ENCODE data around the gene C11orf98.

GRCh38 chr11:62649486-62649885 is 15.5 kb downstream of the C11orf98 start:
- TF ChIP-seq, protein P1, sequence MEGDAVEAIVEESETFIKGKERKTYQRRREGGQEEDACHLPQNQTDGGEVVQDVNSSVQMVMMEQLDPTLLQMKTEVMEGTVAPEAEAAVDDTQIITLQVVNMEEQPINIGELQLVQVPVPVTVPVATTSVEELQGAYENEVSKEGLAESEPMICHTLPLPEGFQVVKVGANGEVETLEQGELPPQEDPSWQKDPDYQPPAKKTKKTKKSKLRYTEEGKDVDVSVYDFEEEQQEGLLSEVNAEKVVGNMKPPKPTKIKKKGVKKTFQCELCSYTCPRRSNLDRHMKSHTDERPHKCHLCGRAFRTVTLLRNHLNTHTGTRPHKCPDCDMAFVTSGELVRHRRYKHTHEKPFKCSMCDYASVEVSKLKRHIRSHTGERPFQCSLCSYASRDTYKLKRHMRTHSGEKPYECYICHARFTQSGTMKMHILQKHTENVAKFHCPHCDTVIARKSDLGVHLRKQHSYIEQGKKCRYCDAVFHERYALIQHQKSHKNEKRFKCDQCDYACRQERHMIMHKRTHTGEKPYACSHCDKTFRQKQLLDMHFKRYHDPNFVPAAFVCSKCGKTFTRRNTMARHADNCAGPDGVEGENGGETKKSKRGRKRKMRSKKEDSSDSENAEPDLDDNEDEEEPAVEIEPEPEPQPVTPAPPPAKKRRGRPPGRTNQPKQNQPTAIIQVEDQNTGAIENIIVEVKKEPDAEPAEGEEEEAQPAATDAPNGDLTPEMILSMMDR (IDR thresholded peaks at IDR 0.05), result no peak
- TF ChIP-seq EZH2 (IDR thresholded peaks at IDR 0.05; ENCODE audit: borderline replicate concordance, insufficient read depth, low read depth, low read length, poor library complexity, severe bottlenecking), result no peak
